ENCODE results near the gene ATF7.

Gene ATF7

GRCh38 chr12:53523131-53523530 lies 103.1 kb downstream of the ATF7 start:
- DNase-seq (ENCODE audit: low read depth) = no peak

GRCh38 chr12:53518381-53518780 lies 107.8 kb downstream of the ATF7 start:
- no peak for DNase-seq (ENCODE audit: low read depth)

DNA sequence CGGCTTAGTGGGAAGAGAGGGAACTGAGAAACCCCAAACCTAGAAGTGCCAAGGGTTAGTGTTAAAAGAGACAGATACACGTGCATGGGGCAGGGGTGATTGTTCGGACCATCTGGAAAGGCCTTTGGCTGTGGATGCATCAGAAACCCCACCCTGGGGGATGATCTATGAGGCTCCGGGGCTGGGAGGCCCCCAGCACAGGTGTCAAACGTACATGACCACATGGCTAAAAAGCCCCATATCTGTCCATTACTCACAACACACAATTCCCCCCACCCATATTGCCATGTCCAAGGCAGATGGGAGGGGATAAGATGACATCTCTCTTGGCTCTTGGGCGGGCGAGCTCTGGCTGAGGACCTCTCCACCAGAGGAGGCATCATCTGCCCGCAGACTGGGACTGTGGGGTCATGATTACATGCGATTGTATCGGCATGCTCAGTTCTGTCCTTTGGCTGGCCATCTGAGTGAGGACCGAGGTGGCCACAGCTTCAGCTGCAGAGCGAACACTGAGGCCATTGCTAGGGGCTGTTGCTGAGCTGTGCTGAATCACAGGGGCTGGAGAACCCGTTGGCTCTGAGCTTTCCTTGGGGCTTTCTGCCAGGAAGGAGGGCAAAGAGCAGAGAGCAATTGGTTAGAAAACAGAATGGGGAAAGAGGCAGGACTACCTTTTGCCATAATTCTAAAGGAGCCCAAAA lies 109.3 kb downstream of the ATF7 start:
- DNase-seq (ENCODE audit: low read depth) = no peak

GRCh38 chr12:53515291-53515680 lies 110.9 kb downstream of the ATF7 start:
- no peak for DNase-seq (ENCODE audit: low read depth)

DNA sequence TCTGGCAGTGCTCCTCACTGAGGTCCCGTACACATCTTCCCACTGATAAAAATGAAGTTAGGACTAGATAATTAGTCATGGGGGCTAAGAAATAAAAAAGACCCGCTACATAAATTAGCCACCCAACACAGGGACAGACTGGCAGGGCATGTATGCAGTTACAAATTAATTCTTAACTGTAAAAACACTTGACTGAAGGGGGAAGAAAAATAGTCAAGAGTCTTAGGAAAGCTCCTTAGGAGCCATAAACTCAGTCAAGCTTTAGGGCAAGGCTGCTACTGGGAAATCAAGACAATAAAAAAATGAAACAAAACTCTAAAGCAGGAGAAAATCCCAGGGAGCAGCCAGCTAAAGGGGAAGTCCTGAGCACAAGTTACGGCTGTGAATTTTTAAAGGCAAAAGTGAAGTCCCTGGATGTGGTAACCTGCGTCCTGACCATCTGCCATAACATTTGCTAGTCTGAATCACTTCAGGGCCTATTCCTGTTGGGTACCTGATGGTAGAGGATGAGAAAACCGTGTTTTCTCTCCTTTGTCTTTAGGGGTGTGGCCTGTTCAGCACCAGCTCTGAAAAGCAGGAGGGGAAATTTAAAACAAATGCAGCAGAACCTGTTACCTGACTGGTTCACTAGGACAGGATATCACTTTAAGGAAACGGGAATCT lies 111.4 kb downstream of the ATF7 start:
- no peak for DNase-seq (ENCODE audit: low read depth)

GRCh38 chr12:53513712-53514410 lies 112.3 kb downstream of the ATF7 start:
- DNase-seq (ENCODE audit: low read depth) = no peak

DNA sequence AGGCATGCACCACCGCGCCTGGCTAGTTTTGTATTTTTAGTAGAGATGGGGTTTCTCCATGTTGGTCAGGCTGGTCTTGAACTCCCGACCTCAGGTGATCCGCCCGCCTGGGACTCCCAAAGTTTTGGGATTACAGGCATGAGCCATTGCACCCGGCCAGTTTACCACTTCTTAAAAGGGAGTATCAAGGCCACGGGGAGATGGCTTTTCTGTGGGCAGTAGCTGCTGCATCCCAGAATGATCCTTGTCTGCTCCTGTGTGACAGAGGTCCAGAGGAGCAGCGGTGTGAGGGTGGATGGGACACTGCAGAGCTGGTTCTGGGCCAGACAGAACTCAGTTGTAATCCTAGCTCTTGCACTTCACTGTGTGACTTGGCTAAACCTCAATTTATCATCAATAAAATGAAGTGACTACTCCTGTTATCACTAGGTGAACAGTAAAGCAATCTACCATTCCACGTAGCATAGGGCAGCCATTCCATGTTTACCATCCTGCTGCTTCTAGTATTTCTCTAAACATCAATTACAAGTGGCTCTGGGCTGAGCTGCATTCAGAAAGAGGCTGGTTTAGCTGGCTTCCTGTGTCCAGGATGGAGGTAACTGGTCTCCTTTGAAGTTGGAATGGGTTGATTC lies 115.9 kb downstream of the ATF7 start:
- no peak for DNase-seq (ENCODE audit: low read depth)

GRCh38 chr12:53508534-53509170 lies 117.5 kb downstream of the ATF7 start:
- peak; percentile 66 for DNase-seq (ENCODE audit: low read depth)

DNA sequence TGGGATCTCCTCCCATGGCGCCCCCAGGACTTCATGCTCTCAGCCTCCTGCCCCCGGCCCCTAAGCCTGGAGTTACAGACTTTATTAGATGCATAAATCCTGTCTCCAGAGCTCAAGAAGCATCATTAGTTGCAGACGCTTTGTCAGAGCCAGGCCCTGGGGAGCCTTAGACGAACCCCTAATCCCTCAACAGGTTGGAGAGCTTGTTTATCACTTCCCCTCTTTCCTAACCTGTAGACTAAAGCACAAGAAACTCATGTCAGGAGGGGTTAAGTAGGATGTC lies 118.6 kb downstream of the ATF7 start:
- no peak for DNase-seq (ENCODE audit: low read depth)

DNA sequence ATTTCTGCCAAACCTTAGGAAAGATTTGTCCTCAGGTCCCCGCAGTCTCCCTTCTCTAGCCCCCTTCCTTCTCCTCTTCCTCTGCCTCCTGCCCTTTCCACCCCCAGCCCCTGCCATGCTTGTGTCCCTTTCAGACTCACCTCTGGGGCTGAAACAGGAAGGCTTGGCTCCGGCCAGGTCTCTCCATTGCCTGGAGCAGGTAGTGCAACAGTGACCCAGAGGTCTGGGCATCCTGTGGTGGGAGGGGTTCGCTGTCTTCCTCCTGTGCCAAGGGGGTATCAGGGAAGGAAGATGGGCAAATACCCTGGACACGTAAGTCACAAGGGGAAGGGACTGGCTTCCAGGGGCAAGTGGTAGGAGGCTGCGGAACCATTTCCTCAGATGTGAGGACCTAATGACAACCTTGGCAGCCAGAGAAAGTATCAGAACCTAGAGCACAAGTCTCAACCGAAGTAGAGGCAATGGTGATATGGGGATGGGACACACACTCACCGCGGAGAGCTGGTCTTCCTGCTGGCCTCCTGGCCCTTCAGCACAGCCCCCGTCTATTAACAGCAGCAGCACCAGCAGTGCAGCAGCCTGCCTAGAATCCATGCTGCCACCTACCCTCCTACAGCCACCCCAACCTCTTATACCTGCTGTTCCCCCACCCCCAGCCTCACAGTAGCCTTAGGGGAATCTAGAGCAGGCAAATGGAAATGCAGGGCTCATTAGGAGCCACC lies 119.1 kb downstream of the ATF7 start, which contains the start of gene NPFF:
Gene NPFF (minus strand): TSS at position 604 of the 722 bp plus-strand sequence. CDS start 10 bp downstream, at position 594.
- no peak for DNase-seq (ENCODE audit: low read depth)

DNA sequence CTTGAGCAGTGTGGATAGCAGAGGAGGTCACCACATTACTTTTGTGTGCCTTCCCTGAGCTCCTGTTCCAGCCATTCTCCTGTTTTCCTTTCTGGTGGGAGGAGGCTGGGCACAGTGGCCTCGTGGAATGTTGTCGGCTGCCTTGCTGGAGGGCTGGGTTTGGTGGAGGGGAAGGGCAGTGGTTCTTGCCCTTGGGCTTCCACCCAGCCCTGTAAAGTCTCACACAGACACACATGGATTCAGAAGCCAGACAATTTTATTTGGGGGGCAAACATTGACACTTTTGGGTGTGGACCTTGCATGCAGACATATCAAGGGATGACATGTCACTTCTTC lies 119.8 kb downstream of the ATF7 start:
- no peak for DNase-seq (ENCODE audit: low read depth)

- no peak for DNase-seq (ENCODE audit: low read depth)
These were observed 120.4 kb downstream of the ATF7 start for GRCh38 chr12:53505555-53506449.

DNA sequence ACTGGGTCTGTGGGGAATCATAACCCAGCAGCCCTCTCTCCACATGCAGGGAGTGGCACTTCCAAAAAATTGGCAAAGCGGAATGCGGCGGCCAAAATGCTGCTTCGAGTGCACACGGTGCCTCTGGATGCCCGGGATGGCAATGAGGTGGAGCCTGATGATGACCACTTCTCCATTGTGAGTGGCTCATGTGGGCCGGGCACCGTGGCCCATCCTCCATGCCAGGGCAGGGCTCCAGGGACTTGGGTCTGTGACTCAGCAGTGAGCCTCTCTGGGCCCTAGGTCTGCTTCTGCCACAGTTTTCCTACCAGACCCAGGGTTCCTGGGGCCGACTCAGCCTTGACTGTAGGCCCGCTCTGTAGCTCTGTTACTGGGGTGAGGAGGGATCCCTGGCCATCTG lies 121.1 kb downstream of the ATF7 start:
- DNase-seq (ENCODE audit: low read depth) = no peak

- DNase-seq (ENCODE audit: low read depth) = no peak
These were observed 121.9 kb downstream of the ATF7 start for GRCh38 chr12:53504004-53504920.

- DNase-seq (ENCODE audit: low read depth) = no peak
These were observed 123.0 kb downstream of the ATF7 start for GRCh38 chr12:53502983-53503728.

GRCh38 chr12:53502331-53502730 lies 123.9 kb downstream of the ATF7 start:
- DNase-seq (ENCODE audit: low read depth) = no peak

- no peak for DNase-seq (ENCODE audit: low read depth)
These were observed 124.5 kb downstream of the ATF7 start for GRCh38 chr12:53501615-53502181.

DNA sequence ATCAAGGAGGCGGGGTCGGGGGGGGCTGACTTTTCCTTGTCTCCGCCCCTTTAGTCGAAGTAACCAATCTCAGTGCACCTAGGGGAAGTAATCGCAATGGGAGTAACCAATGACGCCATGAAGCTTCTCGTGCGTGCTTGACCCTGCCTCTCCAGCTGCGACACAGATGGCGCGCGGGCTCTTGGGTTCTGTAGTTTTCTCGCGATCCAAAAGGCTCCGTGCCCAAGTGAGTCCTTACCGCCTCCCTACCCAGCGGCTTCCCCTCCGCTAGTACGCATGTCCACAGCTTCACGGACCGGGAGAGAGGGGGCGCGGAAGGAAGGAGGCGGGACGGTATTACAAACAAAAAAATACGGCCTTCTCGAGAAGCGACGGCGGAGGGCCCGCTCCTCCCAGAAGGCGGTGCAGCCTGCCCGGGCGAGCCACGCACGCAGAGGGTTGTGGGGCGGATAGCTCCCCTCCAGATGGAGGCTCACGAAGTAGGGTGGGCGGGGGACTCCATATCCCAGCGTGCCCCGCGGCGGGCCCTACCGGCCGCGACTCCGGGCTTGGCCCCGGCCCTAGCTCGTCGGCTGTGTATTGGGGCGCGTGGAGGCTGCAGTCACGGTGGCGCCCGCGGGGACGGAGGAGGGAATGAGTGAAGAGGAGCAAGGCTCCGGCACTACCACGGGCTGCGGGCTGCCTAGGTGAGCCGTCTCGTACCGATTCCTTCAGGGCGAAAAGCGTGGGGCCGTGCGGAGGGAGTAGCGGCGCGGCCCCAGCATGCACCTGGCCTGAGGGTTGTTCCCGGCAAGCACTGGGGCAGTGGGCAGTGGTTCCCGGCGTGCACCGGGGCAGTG lies 125.2 kb downstream of the ATF7 start, which contains the start of gene TARBP2:
Gene TARBP2 (plus strand): TSS at position 508 of the 839 bp plus-strand sequence. CDS start 126 bp downstream, at position 634.
- peak; percentile 96 for DNase-seq (ENCODE audit: low read depth)
